ENCODE results near the gene RUNX2.

- TF ChIP-seq POLR2AphosphoS5 (IDR thresholded peaks at IDR 0.05) (no peak), POLR2A (IDR thresholded peaks at IDR 0.05) (no peak), EP300 (IDR thresholded peaks at IDR 0.05) (no peak)
- TF ChIP-seq, protein P1, sequence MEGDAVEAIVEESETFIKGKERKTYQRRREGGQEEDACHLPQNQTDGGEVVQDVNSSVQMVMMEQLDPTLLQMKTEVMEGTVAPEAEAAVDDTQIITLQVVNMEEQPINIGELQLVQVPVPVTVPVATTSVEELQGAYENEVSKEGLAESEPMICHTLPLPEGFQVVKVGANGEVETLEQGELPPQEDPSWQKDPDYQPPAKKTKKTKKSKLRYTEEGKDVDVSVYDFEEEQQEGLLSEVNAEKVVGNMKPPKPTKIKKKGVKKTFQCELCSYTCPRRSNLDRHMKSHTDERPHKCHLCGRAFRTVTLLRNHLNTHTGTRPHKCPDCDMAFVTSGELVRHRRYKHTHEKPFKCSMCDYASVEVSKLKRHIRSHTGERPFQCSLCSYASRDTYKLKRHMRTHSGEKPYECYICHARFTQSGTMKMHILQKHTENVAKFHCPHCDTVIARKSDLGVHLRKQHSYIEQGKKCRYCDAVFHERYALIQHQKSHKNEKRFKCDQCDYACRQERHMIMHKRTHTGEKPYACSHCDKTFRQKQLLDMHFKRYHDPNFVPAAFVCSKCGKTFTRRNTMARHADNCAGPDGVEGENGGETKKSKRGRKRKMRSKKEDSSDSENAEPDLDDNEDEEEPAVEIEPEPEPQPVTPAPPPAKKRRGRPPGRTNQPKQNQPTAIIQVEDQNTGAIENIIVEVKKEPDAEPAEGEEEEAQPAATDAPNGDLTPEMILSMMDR (IDR thresholded peaks at IDR 0.05) = no peak
Measured at GRCh38 chr6:45416700-45417099, 88.6 kb downstream of the RUNX2 start.

All from stomach (tissue), 4 donors.